Rectal smooth muscle tissue (tissue), 1 donor: ENCODE results near the gene STON1.
"Not testable (repeated sequence)": the region's sequence is repeated elsewhere in the genome, so short reads cannot be mapped to it uniquely, and the experiment has no call there.

Experiments used
- H3K27ac ChIP-seq: one replicate; pipeline ENCODE4 v1.7.0; 2013; ENCODE audit warnings: low read depth, low read length, inconsistent platforms
- H3K27me3 ChIP-seq: one replicate; pipeline ENCODE4 v1.7.0; 2013; ENCODE audit warnings: low read length; ENCODE audit not compliant: control insufficient read depth, insufficient read depth
- H3K36me3 ChIP-seq: one replicate; pipeline ENCODE4 v1.7.0; 2013; ENCODE audit warnings: low read length; ENCODE audit not compliant: control insufficient read depth, insufficient read depth
- H3K4me1 ChIP-seq: one replicate; pipeline ENCODE4 v1.7.0; 2013; ENCODE audit warnings: low read length; ENCODE audit not compliant: control insufficient read depth, insufficient read depth
- H3K4me3 ChIP-seq: one replicate; pipeline ENCODE4 v1.7.0; 2013; ENCODE audit warnings: low read length
- H3K9ac ChIP-seq: one replicate; pipeline ENCODE4 v1.7.0; 2013; ENCODE audit warnings: low read length

Gene STON1

DNA sequence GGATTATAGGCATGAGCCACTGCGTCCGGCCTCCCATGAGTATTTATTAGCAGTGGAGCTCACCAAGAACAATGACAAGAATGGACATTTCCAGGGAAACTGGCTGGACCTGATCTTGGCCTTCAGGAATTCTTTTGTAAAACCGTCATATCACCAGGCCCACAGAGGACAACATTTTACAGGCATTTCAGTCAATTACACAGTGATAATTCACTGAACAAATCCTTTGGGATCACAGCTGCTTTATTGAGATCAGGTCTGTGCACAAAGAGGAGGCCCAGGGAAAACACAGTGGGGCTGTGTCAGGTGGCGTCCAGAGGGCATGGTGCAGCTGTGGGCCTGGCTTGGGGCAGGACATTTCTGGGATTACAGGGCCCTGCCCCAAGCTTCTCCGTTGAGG, 57.6 kb downstream of the STON1 start:
- Histone ChIP-seq H3K27ac (no peak overlapping the region), H3K9ac (no peak overlapping the region), H3K36me3 (no peaks in the 10 kb centered on the region), H3K4me1 (peaks cover 6% of the 10 kb centered on the region), H3K4me3 (no peak overlapping the region), H3K27me3 (no peaks in the 10 kb centered on the region)

DNA sequence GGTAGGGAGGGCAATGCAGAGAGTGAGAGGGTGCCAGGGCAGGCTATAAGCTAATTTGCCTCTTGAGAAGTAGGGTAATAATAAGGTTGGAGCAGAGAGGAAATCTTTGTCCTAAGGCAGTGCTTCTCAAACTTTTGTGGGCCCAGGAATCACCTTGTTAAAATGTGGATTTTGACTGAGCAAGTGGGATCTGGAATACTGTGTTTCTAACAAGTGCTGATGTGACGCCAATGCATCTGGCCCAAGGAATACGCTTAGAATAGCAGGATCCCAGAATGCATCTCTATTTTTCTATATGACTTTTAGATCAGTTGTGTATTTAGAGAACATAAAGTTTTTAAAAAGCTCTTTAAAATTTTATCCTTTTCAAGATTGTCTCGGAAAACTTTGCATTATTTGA, 58.0 kb downstream of the STON1 start:
- Histone ChIP-seq H3K36me3 (no peaks in the 10 kb centered on the region), H3K4me3 (no peak overlapping the region), H3K4me1 (peaks cover 6% of the 10 kb centered on the region), H3K27ac (no peak overlapping the region), H3K9ac (no peak overlapping the region), H3K27me3 (no peaks in the 10 kb centered on the region)

DNA sequence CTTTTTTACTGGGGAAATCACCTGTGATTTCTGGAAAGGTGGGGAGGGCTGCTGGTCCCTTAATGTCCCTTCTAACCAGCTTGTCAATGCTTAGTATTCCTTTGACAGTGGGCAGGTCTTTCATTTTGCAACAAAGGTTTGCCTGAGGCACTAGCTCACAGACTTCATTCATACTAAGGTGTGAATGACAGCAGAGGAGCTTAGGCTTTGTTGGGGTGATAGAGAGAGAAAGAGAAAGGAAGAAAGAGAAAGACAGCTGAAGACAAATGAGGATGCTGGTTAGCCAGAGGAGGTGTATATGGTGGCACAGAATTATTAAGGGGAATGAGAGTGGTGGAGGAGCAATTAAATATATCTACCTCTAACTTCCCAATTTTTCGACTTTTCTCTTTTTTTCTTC, 58.8 kb downstream of the STON1 start:
- H3K4me3 ChIP-seq: no peak overlapping the region
- H3K4me1 ChIP-seq: peaks cover 6% of the 10 kb centered on the region
- H3K9ac ChIP-seq: no peak overlapping the region
- H3K27ac ChIP-seq: no peak overlapping the region
- H3K27me3 ChIP-seq: no peaks in the 10 kb centered on the region
- H3K36me3 ChIP-seq: no peaks in the 10 kb centered on the region

DNA sequence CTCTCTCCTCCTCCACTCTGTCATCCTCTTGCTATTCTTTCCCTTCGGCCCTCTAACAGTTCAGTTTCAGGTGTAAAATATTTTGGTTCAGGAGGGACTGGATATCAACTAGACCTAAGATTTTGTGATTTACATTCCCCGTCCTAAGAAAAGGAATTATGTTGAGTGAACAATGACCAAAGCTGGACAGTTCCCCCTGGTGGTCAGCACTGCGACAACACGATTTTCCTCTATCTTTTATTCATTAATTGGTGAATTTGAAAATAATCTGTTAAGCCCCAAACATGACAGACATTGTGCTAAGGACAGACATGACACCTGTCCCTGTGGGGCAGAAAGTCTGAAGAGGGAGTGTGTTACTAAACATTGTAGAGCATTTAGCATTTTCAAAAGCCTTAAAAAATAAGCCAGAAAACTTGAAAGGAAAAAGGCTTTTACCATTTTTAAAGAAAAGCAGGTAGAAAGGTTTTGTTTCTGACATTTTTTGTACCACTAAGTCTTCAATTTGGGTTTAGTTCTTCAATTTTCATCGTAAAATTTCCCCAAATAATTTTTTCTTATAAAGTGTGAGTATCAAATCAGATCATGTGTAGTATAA, 59.3 kb downstream of the STON1 start:
- Histone ChIP-seq H3K27me3 (no peaks in the 10 kb centered on the region), H3K4me3 (no peak overlapping the region), H3K36me3 (no peaks in the 10 kb centered on the region), H3K4me1 (peaks cover 6% of the 10 kb centered on the region), H3K9ac (no peak overlapping the region), H3K27ac (no peak overlapping the region)

DNA sequence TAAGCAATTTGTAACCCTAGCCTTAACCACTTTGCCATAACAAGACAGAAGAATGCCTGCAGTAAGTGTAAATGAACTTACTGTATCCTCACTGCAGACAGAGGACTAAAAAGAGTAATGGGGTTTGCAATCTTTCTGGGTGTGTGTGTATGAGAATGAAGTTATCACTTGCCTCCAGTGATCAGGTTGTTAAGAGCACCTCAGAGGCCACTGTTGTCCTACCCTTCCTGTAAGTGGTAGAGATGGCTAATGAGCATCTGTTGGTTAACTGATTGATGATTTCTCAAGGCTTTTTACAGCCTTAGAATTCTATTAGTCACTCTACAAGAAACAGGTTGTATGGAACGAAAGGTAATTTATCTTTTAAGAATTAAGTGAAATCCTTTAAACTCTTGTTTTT, 60.1 kb downstream of the STON1 start:
- Histone ChIP-seq H3K27ac (no peak overlapping the region), H3K9ac (no peak overlapping the region), H3K27me3 (no peaks in the 10 kb centered on the region), H3K4me1 (peaks cover 6% of the 10 kb centered on the region), H3K36me3 (no peaks in the 10 kb centered on the region), H3K4me3 (no peak overlapping the region)

DNA sequence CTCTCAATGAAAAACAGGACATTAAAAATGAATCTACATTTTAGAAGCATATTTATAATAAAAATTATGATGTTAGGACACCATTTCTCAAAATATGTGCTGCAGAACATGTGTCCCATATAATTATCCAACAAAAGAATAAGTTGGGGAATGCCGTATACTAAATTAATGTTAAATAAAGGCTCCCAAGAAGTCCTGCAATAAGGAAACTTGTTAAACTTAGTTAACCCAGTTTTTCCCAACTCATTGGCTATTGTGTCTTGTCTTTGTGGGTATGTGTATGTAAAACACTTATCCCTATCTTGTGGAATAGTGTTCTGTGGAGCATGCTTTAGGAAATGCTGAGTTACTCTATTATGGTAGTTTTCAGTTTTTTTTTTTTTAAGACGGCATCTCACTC, 62.1 kb downstream of the STON1 start:
- H3K27ac ChIP-seq: no peak overlapping the region
- no peak overlapping the region for H3K4me3 ChIP-seq
- H3K27me3 ChIP-seq: no peaks in the 10 kb centered on the region
- no peaks in the 10 kb centered on the region for H3K36me3 ChIP-seq
- H3K4me1 ChIP-seq: peaks cover 8% of the 10 kb centered on the region
- no peak overlapping the region for H3K9ac ChIP-seq

DNA sequence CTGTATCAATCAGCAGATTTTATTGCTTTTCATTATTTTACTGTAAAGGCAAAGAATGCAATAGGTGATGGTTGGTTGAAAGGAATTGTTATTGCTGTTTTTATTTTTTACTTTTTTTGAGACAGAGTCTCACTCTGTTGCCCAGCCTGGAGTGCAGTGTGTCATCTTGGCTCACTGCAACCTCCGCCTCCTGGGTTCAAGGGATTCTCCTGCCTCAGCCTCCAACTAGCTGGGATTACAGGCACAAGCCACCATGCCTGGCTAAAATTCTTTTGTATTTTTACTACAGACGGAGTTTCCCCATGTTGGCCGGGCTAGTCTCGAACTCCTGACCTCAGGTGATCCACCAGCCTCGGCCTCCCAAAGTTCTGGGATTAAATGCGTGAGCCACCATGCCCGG, 66.8 kb downstream of the STON1 start:
- not testable (repeated sequence) for H3K9ac ChIP-seq, H3K27me3 ChIP-seq, H3K36me3 ChIP-seq, H3K27ac ChIP-seq, H3K4me1 ChIP-seq, H3K4me3 ChIP-seq

DNA sequence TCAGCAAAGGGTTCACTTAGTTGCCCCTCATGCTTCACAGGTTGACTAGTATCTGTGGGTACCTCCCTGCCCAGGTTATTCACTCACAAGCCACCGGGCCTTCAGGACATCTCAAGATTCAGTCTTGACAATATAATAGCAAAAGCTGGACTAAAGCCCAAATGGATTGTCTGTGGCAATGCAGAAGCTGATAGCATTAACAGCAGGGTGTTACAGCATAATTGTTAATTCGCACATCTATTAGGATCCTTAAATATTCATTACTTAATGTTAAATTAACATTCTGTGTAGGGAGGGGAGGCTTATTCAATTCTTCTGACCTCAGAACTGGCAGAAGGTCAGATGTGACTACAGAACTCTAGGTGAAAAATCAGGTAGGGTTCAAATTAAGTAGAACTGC, 67.5 kb downstream of the STON1 start:
- H3K9ac ChIP-seq: no peak overlapping the region
- H3K4me1 ChIP-seq: peaks cover 2% of the 10 kb centered on the region
- no peak overlapping the region for H3K4me3 ChIP-seq
- H3K27ac ChIP-seq: no peak overlapping the region
- H3K36me3 ChIP-seq: no peaks in the 10 kb centered on the region
- H3K27me3 ChIP-seq: no peaks in the 10 kb centered on the region

DNA sequence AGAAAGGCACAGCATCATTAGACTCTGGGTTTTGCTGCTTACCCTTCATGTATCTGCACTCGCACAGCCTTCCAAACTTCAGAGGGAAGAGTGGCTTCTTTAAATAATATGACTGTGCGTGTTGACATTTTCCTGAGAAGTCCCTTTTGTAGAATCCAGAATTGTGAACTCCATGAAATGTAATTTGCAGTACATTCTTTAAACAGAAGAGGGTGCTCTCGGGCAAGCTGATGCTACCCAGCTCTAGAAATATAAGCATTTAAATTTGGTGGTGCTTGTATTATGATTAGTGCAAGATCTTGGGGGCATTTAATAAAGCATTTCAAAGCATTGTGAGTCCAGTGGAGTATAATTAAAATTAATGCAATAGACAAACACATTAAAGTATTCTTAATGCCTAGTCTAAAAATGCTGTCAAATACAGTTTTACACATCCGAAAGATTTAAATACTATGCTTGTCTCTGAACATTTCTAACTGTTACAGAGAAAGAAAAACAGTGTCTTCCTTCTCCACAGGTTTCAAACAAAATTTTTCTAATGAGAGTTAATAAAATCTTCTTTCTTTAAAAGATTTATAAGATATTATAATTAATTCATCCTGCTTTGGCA, 70.4 kb downstream of the STON1 start:
- Histone ChIP-seq H3K36me3 (no peaks in the 10 kb centered on the region), H3K4me3 (no peak overlapping the region), H3K4me1 (peaks cover 2% of the 10 kb centered on the region), H3K9ac (no peak overlapping the region), H3K27me3 (no peaks in the 10 kb centered on the region), H3K27ac (no peak overlapping the region)

DNA sequence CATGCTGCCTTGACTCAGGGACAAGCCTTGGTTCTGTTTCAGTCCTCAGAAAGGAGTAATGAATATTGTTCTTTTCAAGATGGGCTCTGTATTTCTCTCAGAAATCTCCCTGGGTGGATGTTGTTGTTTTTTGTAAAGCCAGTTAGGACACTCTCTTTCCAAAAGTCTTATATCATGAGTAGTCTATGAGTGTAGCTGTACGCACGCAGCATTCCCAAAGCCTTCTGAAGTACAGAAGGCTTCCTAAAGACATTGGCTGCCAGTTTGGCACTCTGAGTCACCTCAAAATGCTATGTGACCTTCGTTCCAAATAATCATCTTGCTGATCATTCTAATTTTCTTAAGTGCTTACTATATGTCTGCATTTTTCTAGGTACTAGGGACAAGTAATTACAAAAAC, 71.0 kb downstream of the STON1 start:
- Histone ChIP-seq H3K36me3 (no peaks in the 10 kb centered on the region), H3K27me3 (no peaks in the 10 kb centered on the region), H3K9ac (no peak overlapping the region), H3K4me1 (no peaks in the 10 kb centered on the region), H3K27ac (no peak overlapping the region), H3K4me3 (no peak overlapping the region)

DNA sequence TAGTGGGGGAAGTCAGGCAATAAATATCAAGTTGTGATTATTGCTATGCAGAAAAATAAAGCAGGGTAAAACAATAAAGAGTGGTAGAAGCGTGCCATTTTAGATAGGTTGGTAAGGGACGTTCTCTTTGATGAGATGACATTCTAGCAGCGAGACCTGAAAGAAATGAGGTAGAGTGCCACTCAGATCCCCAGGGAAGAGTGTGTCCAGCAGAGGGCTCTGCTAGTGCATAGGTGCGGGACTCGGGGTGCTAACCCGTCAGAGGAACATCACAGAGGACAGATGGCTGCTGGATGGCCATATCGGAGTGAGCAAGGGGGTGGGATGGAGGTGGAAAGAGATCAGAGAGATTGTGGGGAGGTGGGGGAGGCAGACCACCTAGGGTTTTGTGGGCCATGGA, 71.4 kb downstream of the STON1 start:
- Histone ChIP-seq H3K27ac (no peak overlapping the region), H3K36me3 (no peaks in the 10 kb centered on the region), H3K9ac (no peak overlapping the region)

DNA sequence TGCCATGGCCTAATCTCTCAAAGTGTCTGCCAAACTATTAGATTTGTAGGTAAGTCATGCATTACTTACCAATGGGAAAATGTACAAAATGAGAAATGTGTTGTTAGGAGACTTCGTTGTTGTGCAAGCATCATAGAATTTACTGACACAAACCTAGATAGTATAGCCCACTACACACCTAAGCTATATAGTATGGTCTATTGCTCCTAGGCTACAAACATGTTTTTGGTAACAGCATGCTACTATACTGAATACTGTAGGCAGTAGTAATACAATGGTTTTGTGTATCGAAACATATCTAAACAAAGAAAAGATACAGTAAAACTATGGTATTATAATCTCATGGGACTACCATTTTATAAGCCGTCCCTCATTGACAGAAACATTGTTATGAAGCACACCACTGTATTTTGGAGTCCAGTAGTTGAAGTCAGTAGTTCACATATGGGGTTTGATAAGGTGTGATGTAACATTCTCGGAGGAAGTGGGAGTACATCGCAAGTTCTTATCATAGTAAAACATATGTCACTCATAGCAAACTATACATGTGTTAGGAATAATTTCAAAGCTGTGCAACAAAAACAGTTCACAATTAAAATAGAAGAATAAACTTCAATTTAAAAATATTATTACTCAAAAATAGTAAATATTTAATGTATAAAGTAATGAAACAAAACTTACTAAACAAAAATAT, 75.7 kb downstream of the STON1 start:
- Histone ChIP-seq H3K4me1 (no peaks in the 10 kb centered on the region), H3K27me3 (no peaks in the 10 kb centered on the region), H3K4me3 (no peak overlapping the region), H3K9ac (no peak overlapping the region), H3K27ac (no peak overlapping the region), H3K36me3 (no peaks in the 10 kb centered on the region)

More for the DNA sequence above, 71.4 kb downstream of the STON1 start:
- Histone ChIP-seq H3K4me1 (no peaks in the 10 kb centered on the region), H3K4me3 (no peak overlapping the region), H3K27me3 (no peaks in the 10 kb centered on the region)
